Spleen (tissue), 11 donors: ENCODE measurements around the gene LARP1. TPM values are rescaled to one million over a fixed set of nuclear protein-coding genes. Genes with fewer than 3 reads are reported as not detected.

ENCODE experiments used
- DNase-seq: peaks from one replicate; pipeline ENCODE4 v3.0.0-alpha.2; 2020
- H3K27ac ChIP-seq, 8 donors: fragments of 200-600 bp; sonication (generic) in 7 of 8; 1 replicate in 4 of 8; 2 replicates in 4 of 8; pipeline versions ENCODE4 v1.5.0 to v1.8.0; 2016 to 2021; ENCODE audit warnings: inconsistent platforms in 4 of 8, mild to moderate bottlenecking in 4 of 8, moderate library complexity in 1 of 8
- H3K27me3 ChIP-seq, 7 donors: fragments of 200-600 bp; sonication (generic) in 6 of 7; replicated peaks in 1 of 7; 1 replicate in 4 of 7; 2 replicates in 3 of 7; pipeline versions ENCODE4 v1.5.0 to v1.8.0; 2016 to 2021; ENCODE audit warnings: inconsistent platforms in 3 of 7, mild to moderate bottlenecking in 1 of 7
- H3K36me3 ChIP-seq, 6 donors: fragments of 200-600 bp; sonication (generic) in 5 of 6; 1 replicate in 4 of 6; 2 replicates in 2 of 6; pipeline versions ENCODE4 v1.5.0 to v1.8.0; 2016 to 2021; ENCODE audit warnings: inconsistent platforms in 2 of 6
- H3K4me1 ChIP-seq, 6 donors: fragments of 200-600 bp; sonication (generic) in 5 of 6; 1 replicate in 3 of 6; 2 replicates in 3 of 6; pipeline versions ENCODE4 v1.5.0 to v1.8.0; 2016 to 2021; ENCODE audit warnings: inconsistent platforms in 3 of 6
- H3K4me3 ChIP-seq, 8 donors: fragments of 200-600 bp; sonication (generic) in 7 of 8; 1 replicate in 4 of 8; 2 replicates in 4 of 8; pipeline versions ENCODE4 v1.5.0 to v1.8.0; 2016 to 2021; ENCODE audit warnings: inconsistent platforms in 4 of 8, mild to moderate bottlenecking in 4 of 8, moderate library complexity in 2 of 8
- H3K9me3 ChIP-seq, 8 donors: fragments of 200-600 bp; sonication (generic) in 7 of 8; 1 replicate in 4 of 8; 2 replicates in 4 of 8; pipeline versions ENCODE4 v1.5.0 to v1.8.0; 2016 to 2021; ENCODE audit warnings: inconsistent platforms in 4 of 8
- POLR2A ChIP-seq, 3 donors: fragments of 450-650 bp; IDR thresholded peaks; one replicate each; pipeline ENCODE4 v1.5.1; 2017; ENCODE audit warnings: antibody characterized with exemption in 3 of 3, mild to moderate bottlenecking in 1 of 3
- POLR2AphosphoS5 ChIP-seq, 3 donors: sonication (generic); formaldehyde crosslinking; IDR thresholded peaks; one replicate each; pipeline ENCODE4 v1.5.1; 2017; ENCODE audit warnings: antibody characterized with exemption in 3 of 3
- WGBS, 5 donors: extraction: QIAGEN DNeasy Blood & Tissue Kit in 3 of 5; methylation state at CpG; one replicate each; pipeline versions ENCODE4 v1.1.5 to v1.1.7; 2013 to 2018; 5-methylcytosine and 5-hydroxymethylcytosine counted together
- intact Hi-C: fragments of 100-400 bp; cut with DNase I; formaldehyde crosslinking; loops from one replicate; pipeline ENCODE4 v1.15.0; 2023; ENCODE audit warnings: low total_unique reads
- polyA plus RNA-seq, 3 donors: library from polyadenylated mRNA; stranded (reverse); fragments of 200-250 nt; gene quantifications; one replicate each; pipeline ENCODE4 v1.2.1, GENCODE V29; 2013
- total RNA-seq, 7 donors: library from RNA; depleted of rRNA in 3 of 7; stranded (reverse); fragments of >200 nt in 3 of 7; fragmentation: NEBNext Ultra II Directional in 4 of 7; extraction: Animal tissue kit (Norgen Biotek cat#: 25700) in 4 of 7; gene quantifications; one replicate each; pipeline versions ENCODE4 v1.1.0 to v1.2.1, GENCODE V29; 2016 to 2021
- TF ChIP-seq, protein P1 (sequence below), 11 experiments: fragments of 200-600 bp in 7 of 11; fragments of 450-650 bp in 4 of 11; sonication (generic) in 4 of 11; IDR thresholded peaks in 8 of 11; conservative IDR thresholded peaks in 3 of 11; 1 replicate in 7 of 11; 2 replicates in 4 of 11; pipeline versions ENCODE4 v1.4.0 to v1.8.0; 2016 to 2021; ENCODE audit warnings: antibody characterized with exemption in 11 of 11, inconsistent platforms in 4 of 11, mild to moderate bottlenecking in 1 of 11
- donor health status: healthy with polysubstance abuse.
- donor health status: DM: no; HTN: no; CAD: no; lungs with moderate emphysema.
- donor health status: DM: no; HTN: no; CAD: no.
- donor health status: Bipolar disorder and iron deficiency.
- donor health status: healthy.
- donor health status: DM: no; HTN: no; CAD: no.
- donor health status: DM: yes; HTN: yes; CAD: no.

Gene LARP1
- total and polyA plus RNA-seq, 10 donors, result 13.8 to 168 (median 120) TPM

DNA sequence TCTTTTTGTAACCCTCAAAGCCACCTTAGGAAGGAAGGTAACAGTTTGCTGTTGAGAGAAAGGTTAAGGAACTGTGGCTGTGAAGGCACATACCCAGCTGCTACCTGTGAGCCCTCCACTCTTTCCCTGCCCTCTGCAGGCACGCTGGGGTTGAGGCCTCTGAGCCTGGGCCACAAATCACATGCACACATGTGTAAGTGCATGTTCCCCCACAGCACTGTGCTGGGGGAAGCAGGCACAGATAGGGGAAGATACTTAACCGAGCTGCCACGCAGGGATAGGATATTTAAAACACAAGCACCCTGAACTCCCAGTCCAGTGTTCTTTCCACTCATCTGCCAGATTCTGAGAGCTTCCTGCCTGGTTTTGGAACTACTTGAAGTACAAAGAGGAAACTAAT is 18.1 kb downstream of the LARP1 start:
- H3K4me1 ChIP-seq, result peaks cover 31 to 100% (median 80%) of the 10 kb centered on the region in 6 donors
- H3K27me3 ChIP-seq, result no peaks in the 10 kb centered on the region
- H3K27ac ChIP-seq, result peak overlapping the region in 1 of 8 donors; percentile 18
- H3K9me3 ChIP-seq, result no peaks in the 10 kb centered on the region
- TF ChIP-seq POLR2AphosphoS5 (IDR thresholded peaks at IDR 0.05) (peak in 2 of 3 donors; percentile 5 to 22), POLR2A (IDR thresholded peaks at IDR 0.05) (no peak)
- TF ChIP-seq, protein P1, sequence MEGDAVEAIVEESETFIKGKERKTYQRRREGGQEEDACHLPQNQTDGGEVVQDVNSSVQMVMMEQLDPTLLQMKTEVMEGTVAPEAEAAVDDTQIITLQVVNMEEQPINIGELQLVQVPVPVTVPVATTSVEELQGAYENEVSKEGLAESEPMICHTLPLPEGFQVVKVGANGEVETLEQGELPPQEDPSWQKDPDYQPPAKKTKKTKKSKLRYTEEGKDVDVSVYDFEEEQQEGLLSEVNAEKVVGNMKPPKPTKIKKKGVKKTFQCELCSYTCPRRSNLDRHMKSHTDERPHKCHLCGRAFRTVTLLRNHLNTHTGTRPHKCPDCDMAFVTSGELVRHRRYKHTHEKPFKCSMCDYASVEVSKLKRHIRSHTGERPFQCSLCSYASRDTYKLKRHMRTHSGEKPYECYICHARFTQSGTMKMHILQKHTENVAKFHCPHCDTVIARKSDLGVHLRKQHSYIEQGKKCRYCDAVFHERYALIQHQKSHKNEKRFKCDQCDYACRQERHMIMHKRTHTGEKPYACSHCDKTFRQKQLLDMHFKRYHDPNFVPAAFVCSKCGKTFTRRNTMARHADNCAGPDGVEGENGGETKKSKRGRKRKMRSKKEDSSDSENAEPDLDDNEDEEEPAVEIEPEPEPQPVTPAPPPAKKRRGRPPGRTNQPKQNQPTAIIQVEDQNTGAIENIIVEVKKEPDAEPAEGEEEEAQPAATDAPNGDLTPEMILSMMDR (IDR thresholded peaks at IDR 0.05 in 8 of 11, conservative IDR thresholded peaks at IDR 0.05 in 3 of 11), result no peak
- DNase-seq, result no peak
- H3K4me3 ChIP-seq, result no peak overlapping the region
- intact Hi-C loops, result no loop called here
- 42 to 59% (median 53%) methylated on average over 3 of the region's 3 CpGs for WGBS, 5 donors
- peaks cover 0 to 21% (median 0%) of the 10 kb centered on the region in 6 donors for H3K36me3 ChIP-seq

DNA sequence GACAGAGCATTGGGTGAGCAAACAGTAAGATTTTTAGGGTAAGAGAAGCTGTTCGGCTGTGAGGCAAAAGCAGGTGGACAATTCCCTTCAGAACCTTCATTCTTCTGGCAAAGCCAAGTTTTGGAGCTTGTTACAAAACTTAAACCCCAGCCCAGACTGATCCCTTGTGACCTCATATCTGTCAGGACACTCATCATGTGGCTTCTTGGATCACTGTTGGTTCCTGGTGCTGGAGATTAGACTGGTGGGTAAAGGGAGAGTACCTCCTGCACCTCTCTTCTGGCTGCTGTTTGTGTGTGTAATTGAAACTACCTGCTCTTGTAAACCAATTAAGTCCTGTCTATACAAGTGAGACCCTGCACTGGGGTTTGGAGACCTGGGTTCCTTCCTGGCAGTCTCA is 21.0 kb downstream of the LARP1 start:
- Histone ChIP-seq H3K9me3 (no peaks in the 10 kb centered on the region), H3K36me3 (peaks cover 0 to 15% (median 0%) of the 10 kb centered on the region in 6 donors), H3K27me3 (no peaks in the 10 kb centered on the region), H3K27ac (no peak overlapping the region), H3K4me3 (no peak overlapping the region), H3K4me1 (peaks cover 22 to 100% (median 79%) of the 10 kb centered on the region in 6 donors)
- TF ChIP-seq POLR2AphosphoS5 (IDR thresholded peaks at IDR 0.05) (no peak), POLR2A (IDR thresholded peaks at IDR 0.05) (no peak)
- TF ChIP-seq, protein P1 (IDR thresholded peaks at IDR 0.05 in 8 of 11, conservative IDR thresholded peaks at IDR 0.05 in 3 of 11), result no peak
- WGBS, 5 donors, result 75 to 93% (median 91%) methylated on average over 1 of the region's 1 CpG
- intact Hi-C loops, result no loop called here
- no peak for DNase-seq

DNA sequence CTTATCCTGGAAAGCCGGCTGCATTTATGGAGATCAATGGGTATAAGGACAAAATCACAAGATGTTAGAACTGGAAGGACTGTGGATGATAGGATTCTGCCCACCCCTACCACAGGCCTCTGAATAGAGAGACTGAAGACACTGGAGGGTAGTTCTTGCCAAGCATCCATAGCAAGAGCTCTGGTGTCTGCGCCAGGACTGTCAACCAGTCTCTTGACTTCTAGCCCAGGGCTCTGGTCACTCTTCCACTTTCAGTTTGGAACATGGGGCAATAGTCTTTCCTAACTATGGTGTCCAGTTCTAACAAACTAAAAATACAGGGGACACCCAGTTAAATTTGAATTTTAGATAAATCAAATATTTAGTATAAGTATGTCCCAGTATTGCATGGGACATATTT is 23.4 kb downstream of the LARP1 start:
- H3K9me3 ChIP-seq, result no peaks in the 10 kb centered on the region
- H3K27ac ChIP-seq, result no peak overlapping the region
- no peak for DNase-seq
- H3K4me1 ChIP-seq, result peaks cover 37 to 100% (median 80%) of the 10 kb centered on the region in 6 donors
- no peaks in the 10 kb centered on the region for H3K27me3 ChIP-seq
- H3K4me3 ChIP-seq, result no peak overlapping the region
- TF ChIP-seq, protein P1 (IDR thresholded peaks at IDR 0.05 in 8 of 11, conservative IDR thresholded peaks at IDR 0.05 in 3 of 11), result no peak
- TF ChIP-seq POLR2A (IDR thresholded peaks at IDR 0.05), result no peak
- H3K36me3 ChIP-seq, result peaks cover 0 to 10% (median 0%) of the 10 kb centered on the region in 6 donors
- intact Hi-C loops, result no loop called here
- WGBS, 5 donors, result 86 to 97% (median 89%) methylated on average over 2 of the region's 2 CpGs

DNA sequence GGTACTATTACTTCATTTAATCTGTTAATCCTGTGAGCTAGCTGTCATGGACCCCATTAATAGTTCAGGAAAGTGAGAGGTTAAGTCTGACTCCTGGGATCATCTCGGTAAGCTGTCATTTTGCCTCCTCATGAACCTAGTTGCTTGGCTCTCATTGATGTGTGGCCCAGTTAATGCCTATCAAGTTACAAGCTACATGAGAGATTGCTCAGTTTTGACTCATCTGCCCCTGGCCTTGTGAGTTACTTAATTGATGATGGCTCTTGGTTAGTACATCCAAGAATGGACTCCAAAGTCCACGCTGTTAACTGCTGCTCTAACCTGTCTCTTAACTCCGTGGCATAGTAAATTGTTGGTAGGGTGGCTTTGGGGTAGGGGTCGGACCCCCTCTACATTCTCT is 23.9 kb downstream of the LARP1 start:
- no peak for TF ChIP-seq POLR2AphosphoS5 (IDR thresholded peaks at IDR 0.05)
- no peak for TF ChIP-seq POLR2A (IDR thresholded peaks at IDR 0.05)
- TF ChIP-seq, protein P1 (IDR thresholded peaks at IDR 0.05 in 8 of 11, conservative IDR thresholded peaks at IDR 0.05 in 3 of 11), result no peak
- Histone ChIP-seq H3K9me3 (no peaks in the 10 kb centered on the region), H3K36me3 (peaks cover 0 to 9% (median 0%) of the 10 kb centered on the region in 6 donors), H3K27me3 (no peaks in the 10 kb centered on the region), H3K4me3 (no peak overlapping the region), H3K27ac (no peak overlapping the region), H3K4me1 (peaks cover 37 to 100% (median 81%) of the 10 kb centered on the region in 6 donors)
- DNase-seq, result no peak
- intact Hi-C loops, result no loop called here
- 93 to 99% (median 95%) methylated on average over 4 of the region's 4 CpGs for WGBS, 5 donors
